ENCODE results near the gene EBPL. TPM values are rescaled to one million over a fixed set of nuclear protein-coding genes. Genes with fewer than 3 reads are reported as not detected.

EBPL gene
- total RNA-seq, 1 donor from 2014 or later: 59.0 TPM

- no peak for DNase-seq (ENCODE audit: low spot score)
- TF ChIP-seq CTCF (IDR thresholded peaks at IDR 0.05; ENCODE audit: unreplicated experiment): no peak
- Mint-ChIP-seq H3K27me3 (ENCODE audit: unreplicated experiment) (peaks cover 4% of the 10 kb centered on the region), H3K4me1 (ENCODE audit: unreplicated experiment) (peaks cover 16% of the 10 kb centered on the region), H3K27ac (ENCODE audit: unreplicated experiment) (no peak overlapping the region), H3K36me3 (ENCODE audit: low read depth, unreplicated experiment) (peaks cover 8% of the 10 kb centered on the region), H3K4me3 (ENCODE audit: unreplicated experiment) (no peak overlapping the region), H3K9me3 (ENCODE audit: unreplicated experiment) (no peaks in the 10 kb centered on the region)
These were observed 10.2 kb upstream of the EBPL start for GRCh38 chr13:49701491-49701890.

DNA sequence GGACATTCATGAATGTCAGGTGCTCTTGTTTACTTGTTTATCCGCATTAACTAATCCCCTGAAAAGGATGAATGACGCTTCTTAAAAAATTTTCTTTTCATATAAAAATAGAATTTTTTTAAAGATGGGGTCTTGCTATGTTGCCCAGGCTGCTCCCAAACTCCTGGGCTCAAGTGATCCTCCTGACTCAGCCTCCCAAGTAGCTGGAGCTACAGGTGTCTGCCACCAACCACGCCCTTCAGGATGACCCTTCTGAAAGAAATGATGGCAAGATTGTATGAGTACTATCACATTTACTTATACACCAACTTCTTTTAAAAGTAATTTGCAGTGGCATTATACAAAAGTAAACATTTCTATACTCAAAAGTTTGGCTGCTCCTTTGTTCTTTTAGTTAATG is 6.2 kb upstream of the EBPL start:
- Mint-ChIP-seq H3K27ac (ENCODE audit: unreplicated experiment) (no peak overlapping the region), H3K9me3 (ENCODE audit: unreplicated experiment) (peaks cover 4% of the 10 kb centered on the region), H3K4me1 (ENCODE audit: unreplicated experiment) (peaks cover 16% of the 10 kb centered on the region), H3K36me3 (ENCODE audit: low read depth, unreplicated experiment) (peaks cover 8% of the 10 kb centered on the region), H3K4me3 (ENCODE audit: unreplicated experiment) (no peak overlapping the region), H3K27me3 (ENCODE audit: unreplicated experiment) (peaks cover 9% of the 10 kb centered on the region)
- DNase-seq (ENCODE audit: low spot score): no peak
- TF ChIP-seq CTCF (IDR thresholded peaks at IDR 0.05; ENCODE audit: unreplicated experiment): no peak

DNA sequence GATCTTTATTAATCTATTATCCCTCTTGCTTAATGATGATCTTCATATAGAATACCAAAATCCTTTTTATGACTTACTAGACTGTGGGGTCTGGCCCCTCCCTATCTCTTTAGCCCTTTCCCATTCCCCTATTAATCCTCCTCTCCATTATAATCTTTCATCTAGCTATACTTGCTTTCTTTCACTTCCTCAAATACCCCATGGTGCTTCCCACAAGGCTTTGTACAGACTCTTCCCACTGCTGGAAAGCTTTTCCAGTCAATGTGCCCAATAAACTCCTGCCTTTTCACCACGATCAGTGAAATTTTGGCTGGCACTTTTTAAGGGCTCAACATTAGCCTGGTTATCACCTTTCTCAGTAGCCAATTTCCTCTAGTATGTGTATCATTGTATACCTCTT is 3.2 kb upstream of the EBPL start:
- DNase-seq (ENCODE audit: low spot score): no peak
- Mint-ChIP-seq H3K4me1 (ENCODE audit: unreplicated experiment) (peaks cover 28% of the 10 kb centered on the region), H3K4me3 (ENCODE audit: unreplicated experiment) (no peak overlapping the region), H3K27me3 (ENCODE audit: unreplicated experiment) (peaks cover 11% of the 10 kb centered on the region), H3K27ac (ENCODE audit: unreplicated experiment) (no peak overlapping the region), H3K9me3 (ENCODE audit: unreplicated experiment) (peaks cover 4% of the 10 kb centered on the region), H3K36me3 (ENCODE audit: low read depth, unreplicated experiment) (peaks cover 4% of the 10 kb centered on the region)
- TF ChIP-seq CTCF (IDR thresholded peaks at IDR 0.05; ENCODE audit: unreplicated experiment): no peak

DNA sequence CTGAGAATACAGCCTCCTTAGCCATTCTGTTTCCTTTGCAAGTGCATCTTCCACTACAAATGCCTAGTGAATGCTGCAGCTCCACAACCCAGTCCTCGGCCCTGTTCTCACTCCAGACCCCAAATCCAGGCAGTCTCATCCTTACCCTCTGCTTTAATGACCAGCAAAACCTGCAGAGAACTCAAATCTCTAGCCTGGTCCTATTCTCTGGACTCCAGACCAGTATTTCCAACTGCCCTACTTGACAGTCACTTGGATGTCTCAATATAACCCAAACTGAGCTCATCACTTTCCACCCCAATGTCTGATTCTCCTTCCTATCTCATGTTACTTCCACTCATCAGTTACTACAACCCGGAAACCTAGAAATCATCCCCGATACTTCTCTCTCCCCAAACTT is 2.6 kb upstream of the EBPL start:
- no peak for DNase-seq (ENCODE audit: low spot score)
- no peak overlapping the region for H3K4me3 Mint-ChIP-seq (ENCODE audit: unreplicated experiment)
- no peak for TF ChIP-seq CTCF (IDR thresholded peaks at IDR 0.05; ENCODE audit: unreplicated experiment)
- peaks cover 4% of the 10 kb centered on the region for H3K36me3 Mint-ChIP-seq (ENCODE audit: low read depth, unreplicated experiment)
- H3K27ac Mint-ChIP-seq (ENCODE audit: unreplicated experiment): no peak overlapping the region
- peaks cover 4% of the 10 kb centered on the region for H3K9me3 Mint-ChIP-seq (ENCODE audit: unreplicated experiment)
- peaks cover 10% of the 10 kb centered on the region for H3K27me3 Mint-ChIP-seq (ENCODE audit: unreplicated experiment)
- peaks cover 28% of the 10 kb centered on the region for H3K4me1 Mint-ChIP-seq (ENCODE audit: unreplicated experiment)

GRCh38 chr13:49693191-49693733 is 2.0 kb upstream of the EBPL start:
- no peak for DNase-seq (ENCODE audit: low spot score)
- TF ChIP-seq CTCF (IDR thresholded peaks at IDR 0.05; ENCODE audit: unreplicated experiment): no peak
- peaks cover 8% of the 10 kb centered on the region for H3K27me3 Mint-ChIP-seq (ENCODE audit: unreplicated experiment)
- peaks cover 4% of the 10 kb centered on the region for H3K9me3 Mint-ChIP-seq (ENCODE audit: unreplicated experiment)
- no peak overlapping the region for H3K27ac Mint-ChIP-seq (ENCODE audit: unreplicated experiment)
- H3K4me1 Mint-ChIP-seq (ENCODE audit: unreplicated experiment): peaks cover 23% of the 10 kb centered on the region
- H3K36me3 Mint-ChIP-seq (ENCODE audit: low read depth, unreplicated experiment): peaks cover 4% of the 10 kb centered on the region
- no peak overlapping the region for H3K4me3 Mint-ChIP-seq (ENCODE audit: unreplicated experiment)
